Left ventricle myocardium superior (tissue), 1 donor: ENCODE results near the gene CNOT1. TPM values are rescaled to one million over a fixed set of nuclear protein-coding genes. Genes with fewer than 3 reads are reported as not detected.
"Not testable (repeated sequence)": the region's sequence is repeated elsewhere in the genome, so short reads cannot be mapped to it uniquely, and the experiment has no call there.

Experiments used
- ATAC-seq: fragments of 200-7000 bp; cut with Tn5 transposase; one replicate; pipeline ENCODE4 v1.9.1; 2020; ENCODE audit warnings: mild to moderate bottlenecking, moderate library complexity
- DNase-seq: peaks from one replicate; pipeline ENCODE4 v3.0.0-alpha.2; 2020
- intact Hi-C: fragments of 100-400 bp; cut with micrococcal nuclease; formaldehyde crosslinking; loops from one replicate; pipeline ENCODE4 v1.11.0; 2022
- long read RNA-seq: library from polyadenylated mRNA; unstranded; transcript quantifications from one replicate; pipeline ENCODE4 v2.0.0, GENCODE V29; 2021
- total RNA-seq: library from RNA; stranded (reverse); fragmentation: NEBNext Ultra II Directional; extraction: Animal tissue kit (Norgen Biotek cat#: 25700); gene quantifications from one replicate; pipeline ENCODE4 v1.2.1, GENCODE V29; 2021
- donor health status: DM: no; HTN: yes; CAD: no; lungs with severe emphysema.

The CNOT1 gene
- 88.9 TPM for total RNA-seq
- long read RNA-seq, full-length matches to known transcripts: 2 of 11 reads
- long read RNA-seq, partial matches to known transcripts: 8 of 11 reads
- long read RNA-seq, other reads (novel, unspliced or antisense): 1 of 11 reads

- DNase-seq (peak; percentile 98), ATAC-seq (peak; percentile 94)
- intact Hi-C loops: no loop called here
Measured at GRCh38 chr16:58629733-58630640, at the start of gene CNOT1. CNOT1 (minus strand) TSS chr16:58629826; CDS start chr16:58599337, 30,489 bp downstream.

GRCh38 chr16:58678716-58679115, 49.1 kb upstream of the CNOT1 start:
- intact Hi-C loops: loop anchor here (5.0 kb wide), 1 partner anchor 79 kb away; no protein-coding TSS in a partner anchor
- peak; percentile 67 for DNase-seq
- ATAC-seq: peak; percentile 65

DNA sequence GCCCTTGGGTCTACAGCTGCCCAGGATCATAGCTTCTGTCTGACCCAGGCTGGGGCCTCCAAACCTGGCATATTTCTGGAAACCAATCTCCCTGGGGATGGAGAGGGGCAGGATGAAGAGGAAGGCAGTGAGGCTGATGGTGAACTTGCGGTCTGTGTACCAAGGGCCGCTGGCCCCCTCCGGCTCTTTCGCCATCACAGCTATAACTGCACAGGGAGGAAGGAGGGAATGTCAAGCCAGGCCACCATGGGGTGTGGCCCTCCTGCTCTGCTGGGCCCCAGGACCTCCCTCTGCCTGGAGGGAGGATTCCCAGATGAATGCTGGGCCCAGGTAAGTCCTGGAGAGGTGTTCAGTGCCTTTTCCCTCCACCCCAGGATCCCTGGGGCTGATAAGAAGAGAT, 48.6 kb upstream of the CNOT1 start:
- ATAC-seq: no peak
- DNase-seq: no peak
- intact Hi-C loops: loop anchor here (5.0 kb wide), 1 partner anchor 79 kb away; no protein-coding TSS in a partner anchor

GRCh38 chr16:58670946-58671583, 41.4 kb upstream of the CNOT1 start:
- DNase-seq: no peak
- intact Hi-C loops: no loop called here
- ATAC-seq: no peak

DNA sequence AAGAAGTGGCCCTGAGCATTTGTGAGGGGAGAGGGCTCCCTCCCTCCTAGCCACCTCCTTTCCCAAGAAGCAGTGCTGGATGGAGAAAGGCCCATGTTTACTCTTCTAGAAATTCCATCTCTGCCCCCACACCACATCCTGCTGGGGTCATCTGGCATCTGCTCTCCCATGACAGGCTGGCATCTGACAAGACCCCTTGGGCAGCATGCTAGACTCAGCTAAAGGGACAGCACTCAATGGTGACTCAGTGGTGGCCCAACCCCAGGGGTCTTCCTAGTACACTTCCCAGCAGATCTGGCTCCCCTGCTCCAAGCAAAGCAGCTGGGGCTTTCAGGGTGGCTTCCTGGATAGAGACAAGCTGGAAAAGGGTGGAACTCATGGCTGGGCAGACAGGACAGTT, 40.6 kb upstream of the CNOT1 start:
- ATAC-seq (no peak), DNase-seq (no peak)
- intact Hi-C loops: no loop called here

DNA sequence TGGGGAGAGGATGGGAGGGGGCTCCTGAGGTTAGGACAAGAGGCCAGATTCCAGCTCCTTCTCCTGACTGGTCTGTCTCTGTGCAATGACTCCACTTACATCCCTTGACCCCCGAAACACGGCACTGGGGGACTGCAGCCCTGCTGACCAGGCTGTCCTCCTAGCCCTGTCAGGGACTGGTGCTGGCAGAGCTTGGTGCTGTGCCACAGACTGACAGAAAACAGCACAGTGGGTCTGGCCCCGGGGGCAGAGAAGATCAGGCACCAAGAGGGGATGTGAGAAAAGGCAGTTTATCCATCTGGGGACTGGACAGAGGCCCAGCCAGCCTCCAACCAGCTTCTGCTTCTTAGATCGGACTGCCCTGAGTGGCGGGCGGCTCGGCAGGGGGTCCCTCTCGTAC, 35.6 kb upstream of the CNOT1 start:
- peak; percentile 7 for ATAC-seq
- intact Hi-C loops: no loop called here

DNA sequence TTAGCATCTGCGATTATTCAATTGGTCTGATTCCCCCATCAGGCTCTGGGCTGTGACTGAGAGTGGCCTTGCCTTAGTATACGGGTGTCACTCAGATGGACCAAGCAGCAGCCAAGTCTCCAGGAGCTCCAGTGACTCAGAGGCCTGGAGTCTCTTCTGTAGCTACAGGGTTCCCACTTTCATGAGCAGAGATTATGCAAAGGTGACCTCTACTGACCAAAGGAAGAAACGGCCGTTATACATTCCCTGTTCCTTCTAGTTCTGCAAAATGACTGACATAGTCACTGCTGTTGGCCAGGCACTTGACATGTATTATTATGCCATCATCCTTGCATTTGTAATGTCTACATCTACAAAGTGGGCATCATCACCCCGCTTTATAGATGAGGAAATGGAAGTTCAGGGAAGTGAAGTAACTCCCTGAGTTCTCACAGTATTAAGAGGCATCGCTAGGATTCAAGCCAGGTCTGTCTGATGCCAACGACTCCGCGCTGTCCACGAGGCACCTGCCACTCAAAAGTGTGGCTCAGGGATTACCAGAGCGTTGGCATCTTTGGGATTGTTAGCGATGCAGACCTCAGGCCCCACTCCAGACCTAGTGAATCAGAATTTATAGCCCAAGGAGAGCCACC, 31.7 kb upstream of the CNOT1 start:
- ATAC-seq (peak; percentile 87), DNase-seq (peak; percentile 46)
- intact Hi-C loops: no loop called here

More for the DNA sequence above, 35.6 kb upstream of the CNOT1 start:
- no peak for DNase-seq

GRCh38 chr16:58659911-58660310, 30.3 kb upstream of the CNOT1 start:
- DNase-seq, ATAC-seq, intact Hi-C loops: not testable (repeated sequence)

DNA sequence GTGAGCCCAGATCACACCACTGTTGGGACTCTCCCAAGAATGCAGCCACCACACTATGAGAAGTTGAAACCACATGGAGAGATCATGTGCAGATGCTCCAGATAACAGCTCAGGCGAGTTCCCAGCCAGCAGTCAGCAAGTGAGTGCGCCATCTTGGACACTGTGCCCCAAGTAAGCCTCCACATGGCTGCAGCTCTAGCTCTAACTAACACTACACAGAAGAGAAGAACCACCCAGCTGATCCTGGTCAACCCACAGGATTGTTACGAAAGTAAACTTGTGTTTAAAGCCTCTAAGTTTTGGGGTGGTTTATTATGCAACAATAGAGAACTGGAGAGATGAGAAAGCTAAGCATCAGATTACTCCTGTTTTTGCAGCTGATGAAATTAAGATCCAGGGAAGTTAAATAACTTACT, 29.2 kb upstream of the CNOT1 start:
- ATAC-seq (no peak), DNase-seq (no peak)
- intact Hi-C loops: no loop called here

- DNase-seq: no peak
- intact Hi-C loops: no loop called here
- ATAC-seq: no peak
Measured at GRCh38 chr16:58656899-58657298, 27.3 kb upstream of the CNOT1 start.

GRCh38 chr16:58655215-58655596, 25.6 kb upstream of the CNOT1 start:
- intact Hi-C loops: no loop called here
- no peak for ATAC-seq

DNA sequence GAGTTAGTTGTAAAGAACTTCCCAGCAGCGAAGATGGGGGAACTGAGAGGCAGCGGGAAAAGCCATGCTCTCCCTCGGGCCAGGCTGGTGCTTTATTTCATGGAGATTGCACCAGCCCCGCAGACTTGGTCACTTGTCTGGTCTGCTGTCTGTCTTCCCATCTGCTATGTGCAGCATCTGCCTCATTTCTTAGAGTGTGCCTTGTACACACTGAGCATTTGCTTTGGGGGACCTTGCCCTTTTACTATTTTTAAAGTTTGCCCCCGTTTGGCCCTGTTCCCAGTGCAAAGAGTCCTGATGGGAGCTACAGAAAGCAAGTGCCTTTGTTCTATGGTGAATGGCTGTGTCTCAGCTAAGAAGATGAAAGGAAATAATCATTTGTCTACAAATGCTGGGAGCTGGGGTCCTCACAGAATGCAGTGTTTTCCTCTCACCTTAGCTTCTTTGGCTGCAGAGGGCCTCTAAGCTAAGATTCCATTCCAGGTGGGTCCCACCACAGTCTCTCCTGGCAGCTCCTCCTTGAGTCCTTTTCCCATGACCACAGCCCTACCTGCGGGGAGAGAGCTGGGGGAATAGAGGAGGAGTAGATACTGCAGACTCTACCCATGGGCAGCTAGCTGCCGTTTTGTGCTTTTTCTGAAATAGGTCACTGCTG, 25.1 kb upstream of the CNOT1 start:
- DNase-seq (no peak), ATAC-seq (no peak)
- intact Hi-C loops: no loop called here

More at GRCh38 chr16:58655215-58655596, 25.6 kb upstream of the CNOT1 start:
- no peak for DNase-seq

- intact Hi-C loops: no loop called here
- DNase-seq (no peak), ATAC-seq (peak; percentile 89)
Measured at GRCh38 chr16:58652741-58653140, 23.1 kb upstream of the CNOT1 start.

DNA sequence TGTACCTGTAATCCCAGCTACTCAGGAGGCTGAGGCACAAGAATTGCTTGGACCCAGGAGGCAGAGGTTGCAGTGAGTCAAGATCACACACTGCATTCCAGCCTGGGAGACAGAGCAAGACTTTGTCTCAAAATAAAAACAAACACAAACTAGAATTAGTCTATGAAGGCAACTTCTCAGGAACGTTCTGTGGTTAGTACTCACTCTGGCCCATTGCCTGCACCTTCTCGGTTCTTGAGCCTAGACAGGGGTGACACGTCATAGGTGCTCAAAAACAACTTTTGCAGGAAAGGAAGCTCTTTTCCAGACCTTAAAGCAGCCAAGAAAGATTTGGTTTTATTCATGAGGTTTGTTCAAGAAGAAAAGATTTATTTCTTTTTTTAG, 22.3 kb upstream of the CNOT1 start:
- ATAC-seq: no peak
- no peak for DNase-seq
- intact Hi-C loops: no loop called here

DNA sequence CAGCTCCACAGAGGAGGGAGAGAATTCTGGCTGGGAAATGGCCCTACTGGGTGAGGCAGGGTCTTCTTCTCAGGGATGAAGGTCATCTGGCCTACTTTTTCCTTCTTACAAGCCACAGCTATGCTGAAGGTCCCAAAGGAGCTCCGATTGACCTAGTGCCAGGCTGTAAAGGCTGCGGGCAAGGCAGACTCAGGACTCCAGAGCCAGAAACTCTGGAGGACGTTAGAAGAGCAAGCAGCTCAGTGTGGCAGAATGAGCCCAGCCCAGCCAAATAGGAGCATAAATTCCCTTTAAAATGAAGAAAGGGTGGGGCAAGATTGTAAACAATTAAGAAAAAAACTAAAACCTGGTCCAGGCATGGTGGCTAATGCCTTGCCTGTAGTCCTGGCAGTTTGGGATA, 20.1 kb upstream of the CNOT1 start:
- DNase-seq (no peak), ATAC-seq (no peak)
- intact Hi-C loops: no loop called here

DNA sequence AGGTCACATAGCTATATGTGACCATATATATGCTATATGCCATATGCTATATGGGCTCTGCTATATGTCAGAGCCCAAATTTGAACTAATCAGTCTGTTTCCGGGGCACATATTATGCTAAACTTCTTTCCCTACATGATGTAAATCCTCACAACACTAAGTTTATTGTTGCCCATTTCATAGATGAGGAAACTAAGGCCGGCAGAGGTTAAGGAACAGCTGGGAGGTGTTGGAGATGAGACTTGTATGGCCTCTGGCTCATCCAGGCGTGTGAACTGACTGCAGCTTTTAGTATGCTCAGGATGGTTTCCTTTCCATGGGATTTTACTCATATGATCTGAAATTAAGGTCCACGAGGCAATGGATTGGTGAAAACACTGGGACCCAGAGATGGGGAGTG, 17.5 kb upstream of the CNOT1 start:
- intact Hi-C loops: no loop called here
- DNase-seq: no peak
- ATAC-seq: no peak

GRCh38 chr16:58644765-58645487, 15.3 kb upstream of the CNOT1 start:
- DNase-seq: no peak
- intact Hi-C loops: no loop called here
- no peak for ATAC-seq

DNA sequence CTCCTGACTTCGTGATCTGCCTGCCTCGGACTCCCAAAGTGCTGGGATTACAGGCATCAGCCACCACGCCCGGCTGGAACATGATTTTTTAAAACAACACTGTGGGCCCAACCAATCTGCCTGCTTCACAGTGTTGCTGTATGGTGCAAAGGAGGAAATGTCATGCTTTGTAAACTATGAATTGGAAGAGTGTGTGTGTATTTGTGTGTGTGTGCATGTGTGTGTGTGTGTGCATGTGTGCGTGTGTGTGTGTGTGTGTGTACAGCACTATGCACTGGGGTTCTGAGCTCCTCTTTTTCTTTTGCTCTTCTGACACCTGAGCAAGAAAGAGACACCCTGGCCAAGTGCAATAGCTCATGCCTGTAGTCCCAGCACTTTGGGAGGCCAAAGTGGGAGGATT, 14.5 kb upstream of the CNOT1 start:
- no peak for DNase-seq
- no peak for ATAC-seq
- intact Hi-C loops: no loop called here

DNA sequence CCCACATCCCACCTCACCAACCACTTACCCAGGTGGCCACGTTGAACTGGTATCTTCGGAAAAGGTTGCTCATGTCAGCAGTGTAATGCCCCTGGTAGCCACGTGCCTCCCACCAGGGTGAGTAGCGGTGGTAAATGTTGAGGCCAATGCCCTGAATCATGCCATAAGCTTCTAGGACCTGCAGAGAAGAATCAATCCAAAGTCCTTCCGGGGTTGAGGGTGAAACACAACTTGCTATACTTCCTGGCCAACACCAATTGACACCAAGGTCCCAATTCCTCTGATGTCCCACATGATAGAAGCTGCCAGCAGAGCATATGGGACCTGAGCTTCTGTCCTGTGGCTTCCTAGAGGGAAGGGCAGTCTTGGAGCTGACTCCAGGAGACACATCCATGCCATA, 11.3 kb upstream of the CNOT1 start:
- intact Hi-C loops: no loop called here
- no peak for ATAC-seq
- DNase-seq: no peak
